Measurements from ENCODE around the gene CDCA5.

DNA sequence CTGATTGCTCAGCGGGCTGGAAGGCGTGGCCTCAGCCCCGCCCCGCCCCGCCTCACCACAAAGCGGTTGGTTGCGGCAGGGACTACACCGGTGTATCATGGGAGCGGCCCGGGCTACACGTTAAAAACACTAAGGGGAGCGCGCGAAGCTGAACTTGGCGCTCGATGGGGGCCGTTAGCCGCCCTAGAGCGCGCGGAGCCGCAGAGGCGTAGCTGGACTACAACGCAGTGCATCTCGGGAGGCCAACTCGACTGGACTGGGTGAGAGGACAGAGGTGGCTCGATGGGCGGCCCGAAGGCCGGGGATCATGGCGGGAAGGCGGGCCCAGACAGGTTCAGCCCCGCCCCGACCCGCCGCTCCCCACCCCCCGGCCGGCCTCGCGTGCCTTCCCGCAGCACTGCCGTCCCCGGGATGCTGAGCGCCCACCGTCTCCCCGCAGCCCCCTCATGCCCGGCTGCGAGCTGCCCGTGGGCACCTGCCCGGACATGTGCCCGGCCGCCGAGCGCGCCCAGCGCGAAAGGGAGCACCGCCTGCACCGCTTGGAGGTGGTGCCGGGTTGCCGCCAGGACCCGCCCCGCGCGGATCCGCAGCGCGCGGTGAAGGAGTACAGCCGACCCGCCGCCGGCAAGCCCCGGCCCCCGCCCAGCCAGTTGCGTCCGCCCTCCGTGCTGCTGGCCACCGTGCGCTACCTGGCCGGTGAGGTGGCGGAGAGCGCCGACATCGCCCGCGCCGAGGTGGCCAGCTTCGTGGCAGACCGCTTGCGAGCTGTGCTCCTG is 42.8 kb downstream of the CDCA5 start, which contains the start of gene SAC3D1:
- TF ChIP-seq, protein P1, sequence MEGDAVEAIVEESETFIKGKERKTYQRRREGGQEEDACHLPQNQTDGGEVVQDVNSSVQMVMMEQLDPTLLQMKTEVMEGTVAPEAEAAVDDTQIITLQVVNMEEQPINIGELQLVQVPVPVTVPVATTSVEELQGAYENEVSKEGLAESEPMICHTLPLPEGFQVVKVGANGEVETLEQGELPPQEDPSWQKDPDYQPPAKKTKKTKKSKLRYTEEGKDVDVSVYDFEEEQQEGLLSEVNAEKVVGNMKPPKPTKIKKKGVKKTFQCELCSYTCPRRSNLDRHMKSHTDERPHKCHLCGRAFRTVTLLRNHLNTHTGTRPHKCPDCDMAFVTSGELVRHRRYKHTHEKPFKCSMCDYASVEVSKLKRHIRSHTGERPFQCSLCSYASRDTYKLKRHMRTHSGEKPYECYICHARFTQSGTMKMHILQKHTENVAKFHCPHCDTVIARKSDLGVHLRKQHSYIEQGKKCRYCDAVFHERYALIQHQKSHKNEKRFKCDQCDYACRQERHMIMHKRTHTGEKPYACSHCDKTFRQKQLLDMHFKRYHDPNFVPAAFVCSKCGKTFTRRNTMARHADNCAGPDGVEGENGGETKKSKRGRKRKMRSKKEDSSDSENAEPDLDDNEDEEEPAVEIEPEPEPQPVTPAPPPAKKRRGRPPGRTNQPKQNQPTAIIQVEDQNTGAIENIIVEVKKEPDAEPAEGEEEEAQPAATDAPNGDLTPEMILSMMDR (IDR thresholded peaks at IDR 0.05) = no peak
- TF ChIP-seq, protein P2, sequence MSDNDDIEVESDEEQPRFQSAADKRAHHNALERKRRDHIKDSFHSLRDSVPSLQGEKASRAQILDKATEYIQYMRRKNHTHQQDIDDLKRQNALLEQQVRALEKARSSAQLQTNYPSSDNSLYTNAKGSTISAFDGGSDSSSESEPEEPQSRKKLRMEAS (IDR thresholded peaks at IDR 0.05; ENCODE audit: low read depth) = peak; percentile 90
- TF ChIP-seq RXRA (IDR thresholded peaks at IDR 0.05; ENCODE audit: borderline replicate concordance, low read depth) = no peak
- TF ChIP-seq EZH2phosphoT487 (IDR thresholded peaks at IDR 0.05; ENCODE audit: borderline replicate concordance, low read depth) = no peak

Data from SK-N-SH (cell line).